NT2/D1 (cell line): ENCODE data around the gene CEBPG.

ENCODE experiments used
- SUZ12 ChIP-seq: IDR thresholded peaks from 2 replicates; pipeline ENCODE4 v1.6.1; 2011; ENCODE audit not compliant: insufficient read length, insufficient read depth; ENCODE audit errors: extremely low read depth
- YY1 ChIP-seq: IDR thresholded peaks from 2 replicates; pipeline ENCODE4 v1.6.1; 2011; ENCODE audit not compliant: insufficient read length, insufficient read depth
- ZNF274 ChIP-seq: IDR thresholded peaks from 2 replicates; pipeline ENCODE4 v1.6.1; 2011; ENCODE audit warnings: mild to moderate bottlenecking, low read depth, low read length

DNA sequence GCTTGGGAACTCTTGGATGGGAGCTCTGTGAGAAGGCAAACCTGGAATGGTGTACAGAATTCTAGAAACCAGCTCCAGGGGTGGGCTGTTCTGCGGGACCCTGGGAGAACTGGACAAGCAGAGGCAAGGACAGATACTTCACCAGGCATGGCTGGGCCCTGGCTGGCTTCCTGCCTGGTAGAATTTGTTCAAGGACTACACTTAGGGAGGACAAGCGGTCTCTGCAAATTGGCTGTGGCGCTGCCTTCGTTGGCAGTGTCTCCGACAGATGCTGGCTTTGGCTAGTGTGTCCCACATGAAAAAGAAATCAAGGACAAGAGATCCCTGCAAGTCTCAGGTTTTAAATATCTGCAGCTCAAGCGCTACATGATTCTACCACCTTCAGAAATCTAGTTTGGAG lies 12.4 kb downstream of the CEBPG start:
- TF ChIP-seq ZNF274 = no peak
- TF ChIP-seq YY1 = no peak
- no peak for TF ChIP-seq SUZ12
